Loucy (cell line): ENCODE results near the gene NUAK2.

Experiments used
- CTCF ChIP-seq: fragments of 200-600 bp; sonication (generic); conservative IDR thresholded peaks from 2 replicates; pipeline ENCODE4 v1.5.1; 2014; ENCODE audit warnings: mild to moderate bottlenecking, antibody characterized with exemption, low read length
- EZH2phosphoT487 ChIP-seq: fragments of 200-600 bp; IDR thresholded peaks from 2 replicates; pipeline ENCODE4 v1.6.1; 2018; ENCODE audit warnings: antibody characterized with exemption, mild to moderate bottlenecking, moderate library complexity, borderline replicate concordance

DNA sequence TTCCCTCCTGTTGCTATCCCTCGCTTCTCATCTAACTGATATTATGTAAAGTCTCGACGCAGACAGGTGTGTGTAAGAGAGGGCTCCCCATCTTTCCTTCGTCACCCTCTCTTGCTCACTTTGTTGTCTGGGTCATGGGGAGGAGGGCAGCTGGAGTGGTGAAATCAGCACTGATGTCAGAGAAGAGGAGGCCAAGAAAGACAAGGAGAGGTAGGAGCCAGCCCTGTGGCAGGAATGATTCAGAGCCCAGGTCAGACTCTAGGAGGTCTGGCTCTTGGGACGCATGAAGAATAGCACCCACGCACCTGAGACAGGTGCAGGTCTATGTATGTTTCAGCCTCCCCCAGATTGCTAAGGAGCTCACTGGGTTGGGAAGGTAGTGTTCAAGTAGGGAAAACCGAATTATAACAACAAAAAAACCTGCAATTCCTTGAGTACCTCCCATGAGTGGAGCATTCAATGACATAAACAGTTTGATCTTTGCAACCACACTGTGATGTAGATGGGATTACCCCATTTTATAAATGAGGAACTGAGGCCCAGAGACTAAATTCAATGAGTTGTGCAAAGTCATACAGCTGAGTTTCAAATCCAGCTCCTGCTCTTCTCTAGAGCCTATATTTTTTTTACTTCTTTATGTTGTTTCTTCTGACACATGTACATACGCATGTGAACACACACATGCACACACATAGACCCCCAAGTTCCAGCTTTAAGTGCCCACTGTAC is 10.4 kb downstream of the NUAK2 start:
- TF ChIP-seq CTCF (no peak), EZH2phosphoT487 (no peak)
